SK-N-SH treated with all-trans-retinoic acid at 6 μM for 48 hours (cell line): ENCODE measurements around the gene NTSR1.

ENCODE experiments used
- ZNF565 ChIP-seq: fragments of 450-650 bp; formaldehyde crosslinking; conservative IDR thresholded peaks from 2 replicates; pipeline ENCODE4 v1.5.0; 2020; ENCODE audit warnings: low read depth, mild to moderate bottlenecking, moderate library complexity
- TF ChIP-seq, protein P1 (sequence below): fragments of 250-450 bp; sonication (Bioruptor Pico); IDR thresholded peaks from 2 replicates; pipeline ENCODE4 v1.5.1; 2020; ENCODE audit warnings: low read depth, mild to moderate bottlenecking, moderate library complexity
- TF ChIP-seq, protein P2 (sequence below): fragments of 250-450 bp; sonication (Bioruptor Pico); IDR thresholded peaks from 2 replicates; pipeline ENCODE4 v1.8.0; 2021; ENCODE audit warnings: low read depth, mild to moderate bottlenecking, moderate library complexity, borderline replicate concordance

DNA sequence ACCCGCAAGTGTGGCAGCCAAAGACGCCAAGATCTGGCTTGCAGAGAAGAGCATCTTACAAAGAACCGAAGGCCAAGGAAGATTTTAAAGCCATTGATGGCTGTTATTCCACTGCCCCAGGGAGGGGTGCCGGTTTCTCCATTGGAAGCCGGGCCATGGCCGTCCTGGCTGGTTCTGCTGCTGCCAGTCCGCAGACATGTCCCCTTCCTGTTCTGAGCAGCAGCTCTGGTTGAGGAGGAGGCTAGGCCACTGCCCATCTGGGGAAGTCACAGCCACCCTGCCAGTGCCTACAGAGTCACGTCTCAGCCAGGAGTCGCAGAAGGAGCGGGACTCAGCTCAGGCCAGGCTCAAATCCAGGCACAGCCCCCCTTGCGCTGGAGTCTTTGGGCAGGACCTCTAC lies 45.0 kb downstream of the NTSR1 start:
- TF ChIP-seq, protein P1, sequence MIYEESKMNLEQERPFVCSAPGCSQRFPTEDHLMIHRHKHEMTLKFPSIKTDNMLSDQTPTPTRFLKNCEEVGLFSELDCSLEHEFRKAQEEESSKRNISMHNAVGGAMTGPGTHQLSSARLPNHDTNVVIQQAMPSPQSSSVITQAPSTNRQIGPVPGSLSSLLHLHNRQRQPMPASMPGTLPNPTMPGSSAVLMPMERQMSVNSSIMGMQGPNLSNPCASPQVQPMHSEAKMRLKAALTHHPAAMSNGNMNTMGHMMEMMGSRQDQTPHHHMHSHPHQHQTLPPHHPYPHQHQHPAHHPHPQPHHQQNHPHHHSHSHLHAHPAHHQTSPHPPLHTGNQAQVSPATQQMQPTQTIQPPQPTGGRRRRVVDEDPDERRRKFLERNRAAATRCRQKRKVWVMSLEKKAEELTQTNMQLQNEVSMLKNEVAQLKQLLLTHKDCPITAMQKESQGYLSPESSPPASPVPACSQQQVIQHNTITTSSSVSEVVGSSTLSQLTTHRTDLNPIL (CRISPR knock-in tag): no peak
- TF ChIP-seq, protein P2, sequence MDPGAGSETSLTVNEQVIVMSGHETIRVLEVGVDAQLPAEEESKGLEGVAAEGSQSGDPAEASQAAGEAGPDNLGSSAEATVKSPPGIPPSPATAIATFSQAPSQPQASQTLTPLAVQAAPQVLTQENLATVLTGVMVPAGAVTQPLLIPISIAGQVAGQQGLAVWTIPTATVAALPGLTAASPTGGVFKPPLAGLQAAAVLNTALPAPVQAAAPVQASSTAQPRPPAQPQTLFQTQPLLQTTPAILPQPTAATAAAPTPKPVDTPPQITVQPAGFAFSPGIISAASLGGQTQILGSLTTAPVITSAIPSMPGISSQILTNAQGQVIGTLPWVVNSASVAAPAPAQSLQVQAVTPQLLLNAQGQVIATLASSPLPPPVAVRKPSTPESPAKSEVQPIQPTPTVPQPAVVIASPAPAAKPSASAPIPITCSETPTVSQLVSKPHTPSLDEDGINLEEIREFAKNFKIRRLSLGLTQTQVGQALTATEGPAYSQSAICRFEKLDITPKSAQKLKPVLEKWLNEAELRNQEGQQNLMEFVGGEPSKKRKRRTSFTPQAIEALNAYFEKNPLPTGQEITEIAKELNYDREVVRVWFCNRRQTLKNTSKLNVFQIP: no peak
- no peak for TF ChIP-seq ZNF565 (CRISPR knock-in tag)
